Skeletal muscle tissue (tissue), 4 donors: ENCODE data around the gene MICAL3. TPM values are rescaled to one million over a fixed set of nuclear protein-coding genes. Genes with fewer than 3 reads are reported as not detected.

Source experiments
- H3K27ac ChIP-seq: one replicate; pipeline ENCODE4 v1.7.0; 2013; ENCODE audit warnings: mild to moderate bottlenecking, low read depth, low read length, inconsistent platforms
- H3K27me3 ChIP-seq, 3 donors: one replicate each; pipeline ENCODE4 v1.7.0; 2013; ENCODE audit warnings: low read length in 3 of 3; ENCODE audit not compliant: control insufficient read depth in 3 of 3, insufficient read depth in 3 of 3
- H3K36me3 ChIP-seq, 3 donors: one replicate each; pipeline ENCODE4 v1.7.0; 2013; ENCODE audit warnings: low read length in 3 of 3; ENCODE audit not compliant: control insufficient read depth in 3 of 3, insufficient read depth in 3 of 3
- H3K4me1 ChIP-seq, 3 donors: one replicate each; pipeline ENCODE4 v1.7.0; 2013; ENCODE audit warnings: low read length in 3 of 3, mild to moderate bottlenecking in 3 of 3; ENCODE audit not compliant: control insufficient read depth in 3 of 3, insufficient read depth in 3 of 3
- H3K4me3 ChIP-seq, 3 donors: one replicate each; pipeline ENCODE4 v1.7.0; 2013; ENCODE audit warnings: low read length in 3 of 3
- H3K9ac ChIP-seq, 3 donors: one replicate each; pipeline ENCODE4 v1.7.0; 2013; ENCODE audit warnings: low read length in 3 of 3, mild to moderate bottlenecking in 3 of 3, moderate library complexity in 2 of 3, low read depth in 1 of 3
- H3K9me3 ChIP-seq, 3 donors: one replicate each; pipeline ENCODE4 v1.7.0; 2013; ENCODE audit warnings: low read length in 3 of 3; ENCODE audit not compliant: control insufficient read depth in 3 of 3
- total RNA-seq: library from RNA; depleted of rRNA; stranded (reverse); fragments of >200 nt; gene quantifications from one replicate; pipeline ENCODE4 v1.2.3, GENCODE V29; 2014
- donor health status: Osteomylitis.

MICAL3 gene
- total RNA-seq, 1 donor from 2014 or later, result 20.9 TPM

GRCh38 chr22:17920992-17921650 lies 103.2 kb downstream of the MICAL3 start:
- H3K9me3 ChIP-seq, result no peaks in the 10 kb centered on the region
- H3K27ac ChIP-seq, result peak overlapping the region; percentile 52
- H3K27me3 ChIP-seq, result no peaks in the 10 kb centered on the region
- no peaks in the 10 kb centered on the region for H3K36me3 ChIP-seq
- no peak overlapping the region for H3K4me3 ChIP-seq
- no peak overlapping the region for H3K9ac ChIP-seq
- peaks cover 58 to 94% (median 77%) of the 10 kb centered on the region in 3 donors for H3K4me1 ChIP-seq

GRCh38 chr22:17920145-17920605 lies 104.2 kb downstream of the MICAL3 start:
- Histone ChIP-seq H3K4me3 (peak overlapping the region in 2 of 3 donors; percentile 1 to 36), H3K4me1 (peaks cover 60 to 93% (median 81%) of the 10 kb centered on the region in 3 donors), H3K27ac (peak overlapping the region; percentile 52), H3K27me3 (no peaks in the 10 kb centered on the region), H3K36me3 (no peaks in the 10 kb centered on the region), H3K9me3 (no peaks in the 10 kb centered on the region), H3K9ac (peak overlapping the region in 2 of 3 donors; percentile 59 to 69)

- peaks cover 60 to 93% (median 81%) of the 10 kb centered on the region in 3 donors for H3K4me1 ChIP-seq
- H3K4me3 ChIP-seq, result peak overlapping the region in 2 of 3 donors; percentile 1 to 36
- peak overlapping the region in 2 of 3 donors; percentile 59 to 69 for H3K9ac ChIP-seq
- H3K36me3 ChIP-seq, result no peaks in the 10 kb centered on the region
- no peaks in the 10 kb centered on the region for H3K27me3 ChIP-seq
- H3K9me3 ChIP-seq, result no peaks in the 10 kb centered on the region
- H3K27ac ChIP-seq, result peak overlapping the region; percentile 52
Measured at GRCh38 chr22:17919276-17920144, 104.9 kb downstream of the MICAL3 start.

GRCh38 chr22:17918840-17919239 lies 105.5 kb downstream of the MICAL3 start:
- H3K36me3 ChIP-seq, result no peaks in the 10 kb centered on the region
- H3K27me3 ChIP-seq, result no peaks in the 10 kb centered on the region
- no peaks in the 10 kb centered on the region for H3K9me3 ChIP-seq
- peaks cover 61 to 93% (median 82%) of the 10 kb centered on the region in 3 donors for H3K4me1 ChIP-seq
- no peak overlapping the region for H3K9ac ChIP-seq
- H3K27ac ChIP-seq, result peak overlapping the region; percentile 52
- H3K4me3 ChIP-seq, result no peak overlapping the region

GRCh38 chr22:17917490-17917983 lies 106.8 kb downstream of the MICAL3 start:
- Histone ChIP-seq H3K9ac (no peak overlapping the region), H3K27me3 (no peaks in the 10 kb centered on the region), H3K4me1 (peaks cover 61 to 93% (median 83%) of the 10 kb centered on the region in 3 donors), H3K9me3 (no peaks in the 10 kb centered on the region), H3K4me3 (no peak overlapping the region), H3K27ac (no peak overlapping the region), H3K36me3 (no peaks in the 10 kb centered on the region)

- Histone ChIP-seq H3K27me3 (no peaks in the 10 kb centered on the region), H3K4me3 (no peak overlapping the region), H3K4me1 (peaks cover 63 to 90% (median 80%) of the 10 kb centered on the region in 3 donors), H3K36me3 (no peaks in the 10 kb centered on the region), H3K27ac (no peak overlapping the region), H3K9me3 (no peaks in the 10 kb centered on the region), H3K9ac (no peak overlapping the region)
Measured at GRCh38 chr22:17916226-17916889, 108.0 kb downstream of the MICAL3 start.

GRCh38 chr22:17915676-17916075 lies 108.7 kb downstream of the MICAL3 start:
- Histone ChIP-seq H3K9me3 (no peaks in the 10 kb centered on the region), H3K27ac (peak overlapping the region; percentile 95), H3K4me3 (peak overlapping the region in 1 of 3 donors; percentile 29), H3K4me1 (peaks cover 69 to 89% (median 81%) of the 10 kb centered on the region in 3 donors), H3K27me3 (no peaks in the 10 kb centered on the region), H3K36me3 (no peaks in the 10 kb centered on the region), H3K9ac (peak overlapping the region in 1 of 3 donors; percentile 66)

GRCh38 chr22:17915188-17915587 lies 109.2 kb downstream of the MICAL3 start:
- Histone ChIP-seq H3K9ac (peak overlapping the region; percentile 4 to 66 (median 8)), H3K4me3 (peak overlapping the region; percentile 11 to 37 (median 29)), H3K36me3 (no peaks in the 10 kb centered on the region), H3K27me3 (no peaks in the 10 kb centered on the region), H3K27ac (peak overlapping the region; percentile 95), H3K9me3 (no peaks in the 10 kb centered on the region), H3K4me1 (peaks cover 69 to 89% (median 81%) of the 10 kb centered on the region in 3 donors)

- H3K36me3 ChIP-seq, result no peaks in the 10 kb centered on the region
- H3K27ac ChIP-seq, result peak overlapping the region; percentile 95
- peaks cover 69 to 89% (median 81%) of the 10 kb centered on the region in 3 donors for H3K4me1 ChIP-seq
- H3K9ac ChIP-seq, result peak overlapping the region in 2 of 3 donors; percentile 8 to 66
- H3K9me3 ChIP-seq, result no peaks in the 10 kb centered on the region
- H3K27me3 ChIP-seq, result no peaks in the 10 kb centered on the region
- H3K4me3 ChIP-seq, result peak overlapping the region; percentile 48 to 64 (median 54)
Measured at GRCh38 chr22:17914474-17914873, 109.9 kb downstream of the MICAL3 start.
